Parathyroid adenoma (tissue), 2 donors: ENCODE data around the gene ARHGAP26.

Experiments
- H2AFZ ChIP-seq: fragments of 300-600 bp; sonication (generic); one replicate; pipeline ENCODE4 v1.7.0; 2017; ENCODE audit warnings: antibody characterized with exemption, mild to moderate bottlenecking
- H3K27ac ChIP-seq: fragments of 300-600 bp; sonication (generic); one replicate; pipeline ENCODE4 v1.7.0; 2017
- H3K27me3 ChIP-seq: fragments of 300-600 bp; sonication (generic); one replicate; pipeline ENCODE4 v1.7.0; 2017; ENCODE audit warnings: low read length; ENCODE audit not compliant: control insufficient read depth, insufficient read depth
- H3K36me3 ChIP-seq: fragments of 300-600 bp; sonication (generic); one replicate; pipeline ENCODE4 v1.7.0; 2017; ENCODE audit warnings: low read length; ENCODE audit not compliant: control insufficient read depth, insufficient read depth
- H3K4me1 ChIP-seq: fragments of 300-600 bp; sonication (generic); one replicate; pipeline ENCODE4 v1.7.0; 2017; ENCODE audit warnings: control low read depth
- H3K4me2 ChIP-seq: fragments of 300-600 bp; sonication (generic); one replicate; pipeline ENCODE4 v1.7.0; 2017; ENCODE audit warnings: low read length
- H3K4me3 ChIP-seq: fragments of 300-600 bp; sonication (generic); one replicate; pipeline ENCODE4 v1.7.0; 2017; ENCODE audit warnings: low read depth, low read length
- H3K79me2 ChIP-seq: fragments of 300-600 bp; sonication (generic); one replicate; pipeline ENCODE4 v1.7.0; 2017; ENCODE audit warnings: control low read depth
- H3K9ac ChIP-seq: fragments of 300-600 bp; sonication (generic); one replicate; pipeline ENCODE4 v1.7.0; 2017; ENCODE audit warnings: mild to moderate bottlenecking
- H3K9me3 ChIP-seq: fragments of 300-600 bp; sonication (generic); one replicate; pipeline ENCODE4 v1.7.0; 2017; ENCODE audit warnings: low read length; ENCODE audit not compliant: control insufficient read depth
- CTCF ChIP-seq: fragments of 300-600 bp; sonication (generic); IDR thresholded peaks from one replicate; pipeline ENCODE4 v1.7.0; 2017; ENCODE audit warnings: antibody characterized with exemption, mild to moderate bottlenecking
- donor health status: primary hyperparathyroidism.

ARHGAP26 gene

GRCh38 chr5:142810743-142811290 lies 40.6 kb downstream of the ARHGAP26 start:
- peaks cover 8% of the 10 kb centered on the region for H3K79me2 ChIP-seq
- peak overlapping the region; percentile 16 for H3K27ac ChIP-seq
- no peak overlapping the region for H3K4me2 ChIP-seq
- H3K27me3 ChIP-seq: no peaks in the 10 kb centered on the region
- no peaks in the 10 kb centered on the region for H3K36me3 ChIP-seq
- no peak for TF ChIP-seq CTCF
- peaks cover 3% of the 10 kb centered on the region for H3K4me1 ChIP-seq
- no peak overlapping the region for H3K9ac ChIP-seq
- no peaks in the 10 kb centered on the region for H3K9me3 ChIP-seq
- no peak overlapping the region for H2AFZ ChIP-seq
- H3K4me3 ChIP-seq: no peak overlapping the region

- no peak overlapping the region for H2AFZ ChIP-seq
- no peak overlapping the region for H3K4me3 ChIP-seq
- H3K9me3 ChIP-seq: no peaks in the 10 kb centered on the region
- H3K27ac ChIP-seq: peak overlapping the region; percentile 27
- H3K9ac ChIP-seq: no peak overlapping the region
- H3K79me2 ChIP-seq: peaks cover 10% of the 10 kb centered on the region
- H3K4me1 ChIP-seq: peaks cover 3% of the 10 kb centered on the region
- H3K36me3 ChIP-seq: no peaks in the 10 kb centered on the region
- TF ChIP-seq CTCF: no peak
- H3K4me2 ChIP-seq: no peak overlapping the region
- H3K27me3 ChIP-seq: no peaks in the 10 kb centered on the region
These were observed 41.8 kb downstream of the ARHGAP26 start for GRCh38 chr5:142811866-142812557.

- Histone ChIP-seq H2AFZ (no peak overlapping the region), H3K79me2 (peaks cover 10% of the 10 kb centered on the region), H3K4me3 (no peak overlapping the region), H3K27me3 (no peaks in the 10 kb centered on the region), H3K4me2 (no peak overlapping the region), H3K27ac (peak overlapping the region; percentile 84), H3K9me3 (no peaks in the 10 kb centered on the region), H3K4me1 (peaks cover 3% of the 10 kb centered on the region), H3K9ac (no peak overlapping the region), H3K36me3 (no peaks in the 10 kb centered on the region)
- no peak for TF ChIP-seq CTCF
These were observed 43.0 kb downstream of the ARHGAP26 start for GRCh38 chr5:142813220-142813619.

- peaks cover 10% of the 10 kb centered on the region for H3K79me2 ChIP-seq
- H3K9me3 ChIP-seq: no peaks in the 10 kb centered on the region
- H3K4me2 ChIP-seq: no peak overlapping the region
- TF ChIP-seq CTCF: no peak
- H3K4me1 ChIP-seq: peaks cover 3% of the 10 kb centered on the region
- H3K36me3 ChIP-seq: no peaks in the 10 kb centered on the region
- no peaks in the 10 kb centered on the region for H3K27me3 ChIP-seq
- H3K27ac ChIP-seq: peak overlapping the region; percentile 84
- H2AFZ ChIP-seq: no peak overlapping the region
- H3K4me3 ChIP-seq: no peak overlapping the region
- H3K9ac ChIP-seq: no peak overlapping the region
These were observed 43.9 kb downstream of the ARHGAP26 start for GRCh38 chr5:142814122-142814521.

- Histone ChIP-seq H3K4me2 (no peak overlapping the region), H2AFZ (no peak overlapping the region), H3K4me3 (no peak overlapping the region), H3K36me3 (no peaks in the 10 kb centered on the region), H3K9ac (no peak overlapping the region), H3K79me2 (peaks cover 8% of the 10 kb centered on the region), H3K27me3 (no peaks in the 10 kb centered on the region), H3K9me3 (no peaks in the 10 kb centered on the region), H3K4me1 (peaks cover 3% of the 10 kb centered on the region), H3K27ac (peak overlapping the region; percentile 84)
- no peak for TF ChIP-seq CTCF
These were observed 45.3 kb downstream of the ARHGAP26 start for GRCh38 chr5:142815469-142815868.
